Thyroid gland (tissue), 4 donors: ENCODE measurements around the gene SARNP. TPM values are rescaled to one million over a fixed set of nuclear protein-coding genes. Genes with fewer than 3 reads are reported as not detected.
A peak's percentile ranks its signal among the peaks of the same experiment; 100 is the strongest.

Source experiments
- DNase-seq, 2 donors: peaks; one replicate each; pipeline ENCODE4 v3.0.0-alpha.2; 2019
- H3K27ac ChIP-seq, 3 donors: fragments of 200-600 bp; sonication (generic); 1 replicate in 2 of 3; 2 replicates in 1 of 3; pipeline ENCODE4 v1.5.1; 2016 to 2019; ENCODE audit warnings: mild to moderate bottlenecking in 1 of 3, moderate library complexity in 1 of 3
- H3K27me3 ChIP-seq: fragments of 200-600 bp; sonication (generic); one replicate; pipeline ENCODE4 v1.5.1; 2019
- H3K36me3 ChIP-seq, 2 donors: fragments of 200-600 bp; sonication (generic); one replicate each; pipeline ENCODE4 v1.5.1; 2016 to 2019
- H3K4me1 ChIP-seq, 2 donors: fragments of 200-600 bp; sonication (generic); one replicate each; pipeline ENCODE4 v1.5.1; 2017 to 2019
- H3K4me3 ChIP-seq, 3 donors: fragments of 200-600 bp; sonication (generic); replicated peaks in 1 of 3; 1 replicate in 2 of 3; 2 replicates in 1 of 3; pipeline ENCODE4 v1.5.1; 2016; ENCODE audit warnings: mild to moderate bottlenecking in 1 of 3
- H3K9me3 ChIP-seq: fragments of 200-600 bp; sonication (generic); one replicate; pipeline ENCODE4 v1.5.1; 2017
- CTCF ChIP-seq, 6 experiments: fragments of 200-600 bp in 3 of 6; fragments of 450-650 bp in 3 of 6; sonication (generic) in 3 of 6; IDR thresholded peaks; one replicate each; pipeline ENCODE4 v1.5.1; 2016 to 2019; ENCODE audit warnings: antibody characterized with exemption in 6 of 6, mild to moderate bottlenecking in 2 of 6, inconsistent platforms in 1 of 6, moderate library complexity in 1 of 6
- POLR2A ChIP-seq, 2 donors: fragments of 450-650 bp; IDR thresholded peaks; one replicate each; pipeline ENCODE4 v1.6.1; 2017; ENCODE audit warnings: antibody characterized with exemption in 2 of 2, mild to moderate bottlenecking in 2 of 2, moderate library complexity in 1 of 2
- WGBS, 2 donors: methylation state at CpG; one replicate each; pipeline ENCODE4 v1.1.5; 2017; 5-methylcytosine and 5-hydroxymethylcytosine counted together
- intact Hi-C: fragments of 100-400 bp; cut with DNase I; formaldehyde crosslinking; loops from one replicate; pipeline ENCODE4 v1.15.1; 2023
- total RNA-seq, 4 donors: library from RNA; depleted of rRNA; stranded (reverse); fragments of >200 nt; gene quantifications; one replicate each; pipeline ENCODE4 v1.2.3, GENCODE V29; 2016

SARNP gene
- total RNA-seq, 4 donors from 2014 or later = 33.6 to 61.0 (median 52.3) TPM

GRCh38 chr12:55847603-55848291 lies 30.2 kb upstream of the SARNP start:
- H3K4me1 ChIP-seq = peaks cover 16 to 30% of the 10 kb centered on the region in 2 donors
- intact Hi-C loops = no loop called here

DNA sequence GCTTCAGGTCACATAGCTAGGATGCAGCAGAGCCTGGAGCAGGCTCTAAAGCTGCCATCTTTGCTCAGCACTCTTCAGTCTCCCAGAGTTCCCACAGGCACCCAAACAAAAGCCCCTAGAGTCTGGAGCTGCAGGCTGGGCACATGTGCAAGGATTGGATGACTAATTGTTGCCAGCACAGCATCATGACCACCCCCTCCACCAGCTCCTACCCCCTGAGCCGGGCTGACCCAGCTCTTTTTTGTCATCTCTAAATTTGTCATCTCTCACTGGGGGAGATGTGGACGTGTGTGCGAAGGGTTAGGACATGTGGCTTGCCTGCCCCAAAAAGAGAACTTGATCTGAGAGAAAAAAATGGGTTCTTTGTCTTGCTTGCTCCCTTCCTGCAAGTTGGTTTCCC lies 29.5 kb upstream of the SARNP start:
- DNase-seq = no peak

More at GRCh38 chr12:55847603-55848291, 30.2 kb upstream of the SARNP start:
- peak; percentile 49 to 61 for DNase-seq
- no peaks in the 10 kb centered on the region for H3K36me3 ChIP-seq
- 50 to 59% methylated on average over 6 of the region's 6 CpGs for WGBS, 2 donors
- no peaks in the 10 kb centered on the region for H3K9me3 ChIP-seq
- no peak overlapping the region for H3K4me3 ChIP-seq
- H3K27me3 ChIP-seq = no peaks in the 10 kb centered on the region
- no peak for TF ChIP-seq POLR2A (IDR thresholded peaks at IDR 0.05)
- no peak for TF ChIP-seq CTCF (IDR thresholded peaks at IDR 0.05)
- peak overlapping the region; percentile 78 to 88 (median 87) for H3K27ac ChIP-seq

GRCh38 chr12:55845785-55846496 lies 28.4 kb upstream of the SARNP start:
- H3K36me3 ChIP-seq = no peaks in the 10 kb centered on the region
- peaks cover 14 to 30% of the 10 kb centered on the region in 2 donors for H3K4me1 ChIP-seq
- no peak overlapping the region for H3K4me3 ChIP-seq
- DNase-seq = no peak
- 78% methylated on average over 7 of the region's 7 CpGs for WGBS, 2 donors
- H3K27me3 ChIP-seq = no peaks in the 10 kb centered on the region
- H3K27ac ChIP-seq = peak overlapping the region in 1 of 3 donors; percentile 88
- intact Hi-C loops = no loop called here
- no peaks in the 10 kb centered on the region for H3K9me3 ChIP-seq
- no peak for TF ChIP-seq POLR2A (IDR thresholded peaks at IDR 0.05)
- TF ChIP-seq CTCF (IDR thresholded peaks at IDR 0.05) = no peak

More for the DNA sequence above, 29.5 kb upstream of the SARNP start:
- Histone ChIP-seq H3K27me3 (no peaks in the 10 kb centered on the region), H3K4me1 (peaks cover 16 to 30% of the 10 kb centered on the region in 2 donors), H3K9me3 (no peaks in the 10 kb centered on the region), H3K36me3 (no peaks in the 10 kb centered on the region), H3K27ac (peak overlapping the region; percentile 56 to 88 (median 87)), H3K4me3 (no peak overlapping the region)
- no peak for TF ChIP-seq POLR2A (IDR thresholded peaks at IDR 0.05)
- TF ChIP-seq CTCF (IDR thresholded peaks at IDR 0.05) = no peak
- intact Hi-C loops = no loop called here
- 64 to 69% methylated on average over 3 of the region's 3 CpGs for WGBS, 2 donors

DNA sequence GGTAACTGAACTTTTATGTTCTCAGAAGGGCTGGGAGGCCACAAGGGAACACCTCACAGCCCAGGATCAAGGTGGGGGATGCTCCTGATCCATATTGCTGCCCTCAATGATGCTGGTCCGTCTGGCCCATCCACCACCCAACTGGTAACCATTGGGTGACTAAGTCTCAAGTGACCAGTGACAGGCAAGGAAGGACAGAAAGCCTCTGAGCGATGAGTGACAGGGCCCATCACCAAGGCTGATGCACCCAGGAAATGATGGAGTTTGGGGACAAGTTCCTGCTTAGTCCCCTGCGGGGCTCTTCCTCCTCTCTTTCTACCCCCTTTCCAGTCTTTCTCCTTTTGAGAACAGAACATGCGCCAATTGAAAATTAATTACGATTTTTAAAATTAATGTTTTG lies 27.8 kb upstream of the SARNP start:
- intact Hi-C loops = no loop called here
- Histone ChIP-seq H3K4me1 (peaks cover 8 to 24% of the 10 kb centered on the region in 2 donors), H3K27me3 (no peaks in the 10 kb centered on the region), H3K36me3 (no peaks in the 10 kb centered on the region), H3K4me3 (no peak overlapping the region), H3K9me3 (no peaks in the 10 kb centered on the region), H3K27ac (no peak overlapping the region)
- 81% methylated on average over 5 of the region's 5 CpGs for WGBS, 2 donors
- no peak for TF ChIP-seq CTCF (IDR thresholded peaks at IDR 0.05)
- no peak for TF ChIP-seq POLR2A (IDR thresholded peaks at IDR 0.05)
- no peak for DNase-seq

DNA sequence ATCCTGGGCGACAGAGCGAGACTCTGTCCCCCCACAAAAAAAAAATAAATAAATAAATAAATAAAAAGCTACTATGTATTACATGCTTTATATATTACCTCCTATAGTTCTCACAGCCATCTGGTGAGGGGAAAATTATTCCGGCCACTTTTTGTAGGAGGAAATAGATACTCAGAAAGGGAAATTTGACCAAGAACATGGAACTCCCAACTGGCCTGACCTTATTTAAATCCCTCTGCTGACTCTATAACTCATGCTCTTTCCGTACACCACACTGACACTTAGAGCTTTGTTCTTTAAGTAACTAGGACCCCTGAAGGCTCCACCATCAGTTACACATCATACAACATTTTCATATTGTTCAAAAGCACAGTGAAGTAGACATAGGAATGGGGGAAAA lies 27.4 kb upstream of the SARNP start:
- Histone ChIP-seq H3K9me3 (no peaks in the 10 kb centered on the region), H3K27me3 (no peaks in the 10 kb centered on the region), H3K36me3 (no peaks in the 10 kb centered on the region), H3K27ac (no peak overlapping the region), H3K4me3 (no peak overlapping the region), H3K4me1 (peaks cover 5 to 20% of the 10 kb centered on the region in 2 donors)
- TF ChIP-seq CTCF (IDR thresholded peaks at IDR 0.05) = no peak
- DNase-seq = no peak
- intact Hi-C loops = no loop called here
- whole genome bisulfite sequencing, 2 donors = 90 to 92% methylated on average over 4 of the region's 4 CpGs
